Left colon (tissue), 2 donors: Measurements from ENCODE around the gene GALNTL6. TPM values are rescaled to one million over a fixed set of nuclear protein-coding genes. Genes with fewer than 3 reads are reported as not detected.

ENCODE experiments used
- ATAC-seq: fragments of 200-7000 bp; cut with Tn5 transposase; one replicate; pipeline ENCODE4 v1.9.1; 2020; ENCODE audit warnings: mild to moderate bottlenecking, moderate library complexity
- DNase-seq, 2 donors: peaks; one replicate each; pipeline ENCODE4 v3.0.0-alpha.2; 2020
- intact Hi-C, 2 donors: fragments of 100-400 bp; cut with DNase I in 1 of 2; cut with micrococcal nuclease in 1 of 2; formaldehyde crosslinking; loops; one replicate each; pipeline versions ENCODE4 v1.11.2 to v1.14.0; 2022; cut with DNase I, micrococcal nuclease
- total RNA-seq, 2 donors: library from RNA; stranded (reverse); fragmentation: NEBNext Ultra II Directional; extraction: Animal tissue kit (Norgen Biotek cat#: 25700); gene quantifications; one replicate each; pipeline ENCODE4 v1.2.1, GENCODE V29; 2021
- donor health status: DM: no; HTN: no; CAD: no.
- donor health status: DM: yes; HTN: yes; CAD: no.

The GALNTL6 gene
- total RNA-seq, 2 donors from 2014 or later = 0.20 to 0.21 TPM

- ATAC-seq (no peak), DNase-seq (no peak)
- intact Hi-C loops = no loop called here
These were observed 1248.0 kb downstream of the GALNTL6 start for GRCh38 chr4:173061160-173061559.

GRCh38 chr4:173073939-173074500, 1260.8 kb downstream of the GALNTL6 start:
- ATAC-seq (peak; percentile 97), DNase-seq (no peak)
- intact Hi-C loops = no loop called here

- intact Hi-C loops = no loop called here
- no peak for DNase-seq
- ATAC-seq = peak; percentile 51
These were observed 1261.3 kb downstream of the GALNTL6 start for GRCh38 chr4:173074501-173074946.

GRCh38 chr4:173076903-173077634, 1263.9 kb downstream of the GALNTL6 start:
- intact Hi-C loops = no loop called here
- ATAC-seq = no peak

GRCh38 chr4:173088144-173088543, 1274.9 kb downstream of the GALNTL6 start:
- DNase-seq = no peak

More at GRCh38 chr4:173076903-173077634, 1263.9 kb downstream of the GALNTL6 start:
- DNase-seq = no peak

More at GRCh38 chr4:173088144-173088543, 1274.9 kb downstream of the GALNTL6 start:
- no peak for ATAC-seq
- intact Hi-C loops = no loop called here
